Measurements from ENCODE around the gene CAMTA1. TPM values are rescaled to one million over a fixed set of nuclear protein-coding genes. Genes with fewer than 3 reads are reported as not detected.

Gene CAMTA1
- total and polyA plus RNA-seq, 4 donors: 48.1 to 140 (median 52.3) TPM

DNA sequence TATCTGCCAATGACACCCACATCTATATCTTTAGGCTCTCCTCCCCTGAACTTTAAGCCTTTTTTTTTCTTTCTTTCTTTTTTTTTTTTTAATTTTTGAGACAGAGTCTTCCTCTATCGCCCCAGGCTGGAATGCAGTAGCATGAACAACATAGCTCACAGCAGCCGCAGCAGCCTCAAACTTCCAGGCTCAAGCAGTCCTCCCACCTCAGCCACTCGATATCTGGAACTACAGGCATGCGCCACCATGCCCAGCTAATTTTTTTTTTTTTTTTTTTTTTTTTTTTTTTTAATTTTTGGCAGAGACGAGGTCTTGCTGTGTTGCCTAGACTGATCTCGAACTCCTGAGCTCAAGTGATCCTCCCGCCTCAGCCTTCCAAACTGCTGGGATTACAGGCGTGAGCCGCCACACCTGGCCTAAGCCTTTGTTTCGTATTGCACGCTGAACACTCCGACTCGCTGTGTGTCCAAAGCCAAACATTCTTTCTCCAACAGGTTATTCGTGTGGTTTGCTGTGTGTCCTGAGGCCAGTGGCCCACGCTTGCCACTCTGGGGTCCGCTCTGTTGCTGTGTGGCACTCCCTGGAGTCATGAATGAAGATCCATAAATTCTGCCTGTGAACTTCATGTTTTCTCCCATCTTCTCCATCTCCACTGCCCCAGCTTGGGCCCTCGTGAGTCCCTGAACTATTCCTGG is 119.4 kb downstream of the CAMTA1 start:
- DNase-seq (no peak), ATAC-seq (ENCODE audit: insufficient read depth, low FRiP score) (no peak)
- TF ChIP-seq, protein P1, sequence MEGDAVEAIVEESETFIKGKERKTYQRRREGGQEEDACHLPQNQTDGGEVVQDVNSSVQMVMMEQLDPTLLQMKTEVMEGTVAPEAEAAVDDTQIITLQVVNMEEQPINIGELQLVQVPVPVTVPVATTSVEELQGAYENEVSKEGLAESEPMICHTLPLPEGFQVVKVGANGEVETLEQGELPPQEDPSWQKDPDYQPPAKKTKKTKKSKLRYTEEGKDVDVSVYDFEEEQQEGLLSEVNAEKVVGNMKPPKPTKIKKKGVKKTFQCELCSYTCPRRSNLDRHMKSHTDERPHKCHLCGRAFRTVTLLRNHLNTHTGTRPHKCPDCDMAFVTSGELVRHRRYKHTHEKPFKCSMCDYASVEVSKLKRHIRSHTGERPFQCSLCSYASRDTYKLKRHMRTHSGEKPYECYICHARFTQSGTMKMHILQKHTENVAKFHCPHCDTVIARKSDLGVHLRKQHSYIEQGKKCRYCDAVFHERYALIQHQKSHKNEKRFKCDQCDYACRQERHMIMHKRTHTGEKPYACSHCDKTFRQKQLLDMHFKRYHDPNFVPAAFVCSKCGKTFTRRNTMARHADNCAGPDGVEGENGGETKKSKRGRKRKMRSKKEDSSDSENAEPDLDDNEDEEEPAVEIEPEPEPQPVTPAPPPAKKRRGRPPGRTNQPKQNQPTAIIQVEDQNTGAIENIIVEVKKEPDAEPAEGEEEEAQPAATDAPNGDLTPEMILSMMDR (IDR thresholded peaks at IDR 0.05; ENCODE audit: control extremely low read depth, extremely low read depth): no peak
- no peaks in the 10 kb centered on the region for H3K27me3 ChIP-seq (ENCODE audit: control insufficient read depth in 3 of 3, insufficient read depth in 3 of 3, low read length in 2 of 3)
- no peaks in the 10 kb centered on the region for H3K36me3 ChIP-seq (ENCODE audit: control insufficient read depth in 4 of 4, insufficient read depth in 4 of 4, low read length in 4 of 4)
- H3K4me3 ChIP-seq: no peak overlapping the region
- peaks cover 0 to 11% (median 0%) of the 10 kb centered on the region in 5 donors for H3K4me1 ChIP-seq (ENCODE audit: control insufficient read depth in 5 of 5, insufficient read depth in 5 of 5, low read length in 5 of 5)
- no peaks in the 10 kb centered on the region for H3K9me3 ChIP-seq (ENCODE audit: control insufficient read depth in 4 of 4, insufficient read depth in 3 of 4, low read length in 3 of 4)
- 91 to 93% methylated on average over 17 of the region's 17 CpGs for WGBS, 2 donors
- H3K9ac ChIP-seq (ENCODE audit: insufficient read depth in 1 of 2, low read length in 2 of 2): no peak overlapping the region
- no peak overlapping the region for H3K27ac ChIP-seq (ENCODE audit: low read depth in 1 of 2, low read length in 1 of 2)

DNA sequence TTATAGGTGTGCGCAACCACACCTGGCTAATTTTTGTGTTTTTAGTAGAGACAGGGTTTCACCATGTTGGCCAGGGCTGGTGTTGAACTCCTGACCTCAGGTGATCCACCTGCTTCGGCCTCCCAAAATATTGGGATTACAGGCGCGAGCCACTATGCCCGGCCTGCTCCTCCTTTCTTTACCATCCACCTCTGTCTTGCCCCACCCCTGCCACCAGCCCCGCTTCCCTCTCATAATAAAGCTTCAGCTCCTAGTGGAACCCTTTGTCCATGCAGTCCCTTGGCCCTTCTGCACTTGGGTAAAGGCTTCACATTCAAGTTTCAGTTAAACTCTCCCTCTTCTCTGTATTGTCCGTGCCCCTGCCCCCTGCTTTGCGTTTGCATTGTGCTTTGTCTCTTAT is 120.1 kb downstream of the CAMTA1 start:
- H3K9ac ChIP-seq (ENCODE audit: insufficient read depth in 1 of 2, low read length in 2 of 2): no peak overlapping the region
- no peak overlapping the region for H3K27ac ChIP-seq (ENCODE audit: low read depth in 1 of 2, low read length in 1 of 2)
- ATAC-seq (ENCODE audit: insufficient read depth, low FRiP score) (no peak), DNase-seq (no peak)
- H3K4me1 ChIP-seq (ENCODE audit: control insufficient read depth in 5 of 5, insufficient read depth in 5 of 5, low read length in 5 of 5): peaks cover 0 to 11% (median 0%) of the 10 kb centered on the region in 5 donors
- 89 to 94% methylated on average over 8 of the region's 8 CpGs for WGBS, 2 donors
- no peaks in the 10 kb centered on the region for H3K9me3 ChIP-seq (ENCODE audit: control insufficient read depth in 4 of 4, insufficient read depth in 3 of 4, low read length in 3 of 4)
- no peaks in the 10 kb centered on the region for H3K36me3 ChIP-seq (ENCODE audit: control insufficient read depth in 4 of 4, insufficient read depth in 4 of 4, low read length in 4 of 4)
- H3K4me3 ChIP-seq: no peak overlapping the region
- TF ChIP-seq, protein P1 (IDR thresholded peaks at IDR 0.05; ENCODE audit: control extremely low read depth, extremely low read depth): no peak
- H3K27me3 ChIP-seq (ENCODE audit: control insufficient read depth in 3 of 3, insufficient read depth in 3 of 3, low read length in 2 of 3): no peaks in the 10 kb centered on the region

DNA sequence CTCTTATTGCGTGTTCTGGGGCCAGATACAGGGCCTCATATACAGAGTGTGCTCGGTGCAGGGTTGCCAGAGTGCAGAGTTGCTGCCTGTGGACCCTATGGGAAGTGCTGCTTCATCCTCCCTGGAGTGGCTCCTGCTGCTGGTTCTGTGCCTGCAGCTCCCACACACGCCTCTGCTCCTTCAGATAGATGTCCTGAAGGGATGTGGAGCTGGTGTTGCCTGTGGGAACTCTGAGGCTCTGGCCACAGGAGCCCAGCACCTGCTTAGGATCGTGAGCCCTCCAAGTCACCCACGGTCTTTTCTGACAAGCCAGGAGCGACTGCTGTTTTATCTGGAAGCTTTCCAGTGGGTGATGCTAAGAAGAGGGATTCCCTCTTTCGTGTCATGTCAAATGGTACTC is 120.5 kb downstream of the CAMTA1 start:
- H3K27ac ChIP-seq (ENCODE audit: low read depth in 1 of 2, low read length in 1 of 2): no peak overlapping the region
- TF ChIP-seq, protein P1 (IDR thresholded peaks at IDR 0.05; ENCODE audit: control extremely low read depth, extremely low read depth): no peak
- H3K4me3 ChIP-seq: no peak overlapping the region
- no peaks in the 10 kb centered on the region for H3K9me3 ChIP-seq (ENCODE audit: control insufficient read depth in 4 of 4, insufficient read depth in 3 of 4, low read length in 3 of 4)
- no peaks in the 10 kb centered on the region for H3K36me3 ChIP-seq (ENCODE audit: control insufficient read depth in 4 of 4, insufficient read depth in 4 of 4, low read length in 4 of 4)
- WGBS, 2 donors: 86 to 88% methylated on average over 7 of the region's 7 CpGs
- ATAC-seq (ENCODE audit: insufficient read depth, low FRiP score): no peak
- no peaks in the 10 kb centered on the region for H3K27me3 ChIP-seq (ENCODE audit: control insufficient read depth in 3 of 3, insufficient read depth in 3 of 3, low read length in 2 of 3)
- DNase-seq: no peak
- H3K9ac ChIP-seq (ENCODE audit: insufficient read depth in 1 of 2, low read length in 2 of 2): no peak overlapping the region
- peaks cover 0 to 11% (median 0%) of the 10 kb centered on the region in 5 donors for H3K4me1 ChIP-seq (ENCODE audit: control insufficient read depth in 5 of 5, insufficient read depth in 5 of 5, low read length in 5 of 5)

DNA sequence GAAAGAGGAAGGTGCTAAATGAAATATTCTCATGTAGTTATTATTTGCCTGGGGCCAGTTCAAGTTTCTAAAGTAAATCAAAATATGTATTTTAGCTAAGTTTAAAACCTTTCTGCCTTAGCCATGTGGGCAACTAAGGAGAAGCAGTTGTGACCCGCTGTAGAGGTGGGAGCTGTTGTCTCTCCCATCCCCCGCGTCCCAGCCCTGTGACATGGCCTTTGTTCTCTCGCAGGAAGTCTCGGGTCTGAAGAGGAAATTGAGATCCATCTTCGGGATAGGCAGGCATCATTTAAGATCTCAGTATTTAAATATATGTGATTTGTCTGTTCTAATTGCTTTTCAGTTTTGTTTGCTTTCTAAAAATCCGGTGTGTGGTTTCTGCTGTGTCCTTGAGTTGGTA is 121.5 kb downstream of the CAMTA1 start:
- Histone ChIP-seq H3K27me3 (ENCODE audit: control insufficient read depth in 3 of 3, insufficient read depth in 3 of 3, low read length in 2 of 3) (no peaks in the 10 kb centered on the region), H3K36me3 (ENCODE audit: control insufficient read depth in 4 of 4, insufficient read depth in 4 of 4, low read length in 4 of 4) (no peaks in the 10 kb centered on the region), H3K9ac (ENCODE audit: insufficient read depth in 1 of 2, low read length in 2 of 2) (no peak overlapping the region), H3K9me3 (ENCODE audit: control insufficient read depth in 4 of 4, insufficient read depth in 3 of 4, low read length in 3 of 4) (no peaks in the 10 kb centered on the region), H3K27ac (ENCODE audit: low read depth in 1 of 2, low read length in 1 of 2) (no peak overlapping the region), H3K4me1 (ENCODE audit: control insufficient read depth in 5 of 5, insufficient read depth in 5 of 5, low read length in 5 of 5) (peaks cover 0 to 13% (median 1%) of the 10 kb centered on the region in 5 donors), H3K4me3 (no peak overlapping the region)
- TF ChIP-seq, protein P1 (IDR thresholded peaks at IDR 0.05; ENCODE audit: control extremely low read depth, extremely low read depth): no peak
- ATAC-seq (ENCODE audit: insufficient read depth, low FRiP score) (no peak), DNase-seq (no peak)
- WGBS, 2 donors: 21 to 22% methylated on average over 7 of the region's 7 CpGs

Data from lung (tissue), 12 donors.